Trophoblast cell (in vitro differentiated cells and primary cell): Measurements from ENCODE around the gene TBXAS1.

ENCODE experiments used
- DNase-seq, 2 donors: peaks; one replicate each; pipeline ENCODE4 v3.0.0-alpha.2; 2016
- H2AFZ ChIP-seq: 2 replicates; pipeline ENCODE4 v1.6.1; 2013; ENCODE audit warnings: low read length, moderate library complexity, mild to moderate bottlenecking; ENCODE audit not compliant: insufficient read depth, poor library complexity
- H2AK5ac ChIP-seq: 2 replicates; pipeline ENCODE4 v1.6.1; 2013; ENCODE audit warnings: mild to moderate bottlenecking, low read length
- H2BK120ac ChIP-seq: 2 replicates; pipeline ENCODE4 v1.6.1; 2013; ENCODE audit warnings: low read length, mild to moderate bottlenecking, moderate library complexity; ENCODE audit not compliant: insufficient read depth, poor library complexity
- H2BK12ac ChIP-seq: 2 replicates; pipeline ENCODE4 v1.6.1; 2013; ENCODE audit warnings: mild to moderate bottlenecking, low read length, moderate library complexity
- H2BK5ac ChIP-seq: 2 replicates; pipeline ENCODE4 v1.6.1; 2013; ENCODE audit warnings: low read length, low read depth, moderate library complexity, mild to moderate bottlenecking; ENCODE audit not compliant: poor library complexity
- H3K14ac ChIP-seq: 2 replicates; pipeline ENCODE4 v1.6.1; 2013; ENCODE audit warnings: mild to moderate bottlenecking, low read length
- H3K18ac ChIP-seq: 2 replicates; pipeline ENCODE4 v1.6.1; 2013; ENCODE audit warnings: mild to moderate bottlenecking, low read length
- H3K23ac ChIP-seq: 2 replicates; pipeline ENCODE4 v1.6.1; 2013; ENCODE audit warnings: low read length
- H3K27ac ChIP-seq: 2 replicates; pipeline ENCODE4 v1.5.1; 2013; ENCODE audit warnings: low read depth, mild to moderate bottlenecking, inconsistent platforms, low read length, moderate library complexity
- H3K27me3 ChIP-seq: 2 replicates; pipeline ENCODE4 v1.6.1; 2013; ENCODE audit warnings: inconsistent platforms, mild to moderate bottlenecking, low read length, moderate library complexity; ENCODE audit not compliant: insufficient read depth
- H3K36me3 ChIP-seq, 2 experiments: 1 replicate in 1 of 2; 2 replicates in 1 of 2; pipeline ENCODE4 v1.6.1; 2013; ENCODE audit warnings: low read length in 2 of 2, mild to moderate bottlenecking in 2 of 2, moderate library complexity in 1 of 2; ENCODE audit not compliant: insufficient read depth in 2 of 2, control insufficient read depth in 1 of 2
- H3K4ac ChIP-seq: 2 replicates; pipeline ENCODE4 v1.6.1; 2013; ENCODE audit warnings: low read depth, mild to moderate bottlenecking, low read length, moderate library complexity
- H3K4me1 ChIP-seq, 2 experiments: 1 replicate in 1 of 2; 2 replicates in 1 of 2; pipeline ENCODE4 v1.6.1; 2013; ENCODE audit warnings: low read length in 2 of 2, mild to moderate bottlenecking in 2 of 2, moderate library complexity in 1 of 2; ENCODE audit not compliant: insufficient read depth in 2 of 2, control insufficient read depth in 1 of 2
- H3K4me2 ChIP-seq: 2 replicates; pipeline ENCODE4 v1.6.1; 2013; ENCODE audit warnings: inconsistent platforms, mild to moderate bottlenecking, low read length, moderate library complexity
- H3K4me3 ChIP-seq: 2 replicates; pipeline ENCODE4 v1.5.1; 2013; ENCODE audit warnings: mild to moderate bottlenecking, low read depth, low read length, inconsistent platforms
- H3K79me1 ChIP-seq: one replicate; pipeline ENCODE4 v1.6.1; 2013; ENCODE audit warnings: low read length
- H3K79me2 ChIP-seq: 2 replicates; pipeline ENCODE4 v1.6.1; 2013; ENCODE audit warnings: low read length, mild to moderate bottlenecking; ENCODE audit not compliant: control insufficient read depth, insufficient read depth, poor library complexity
- H3K9ac ChIP-seq: 2 replicates; pipeline ENCODE4 v1.6.1; 2013; ENCODE audit warnings: mild to moderate bottlenecking, low read length
- H3K9me3 ChIP-seq: 2 replicates; pipeline ENCODE4 v1.6.1; 2013; ENCODE audit warnings: low read depth, mild to moderate bottlenecking, control low read depth, inconsistent platforms, low read length; ENCODE audit not compliant: insufficient read depth
- H4K12ac ChIP-seq: 2 replicates; pipeline ENCODE4 v1.6.1; 2013; ENCODE audit warnings: low read depth, mild to moderate bottlenecking, low read length, moderate library complexity
- H4K8ac ChIP-seq: 2 replicates; pipeline ENCODE4 v1.6.1; 2013; ENCODE audit warnings: low read depth, mild to moderate bottlenecking, low read length, moderate library complexity
- H4K91ac ChIP-seq: one replicate; pipeline ENCODE4 v1.6.1; 2013; ENCODE audit warnings: low read depth, mild to moderate bottlenecking, low read length, moderate library complexity
- WGBS: extraction: QIAGEN DNeasy Blood & Tissue Kit; methylation state at CpG from one replicate; pipeline ENCODE4 v1.1.7; 2013; ENCODE audit warnings: missing lambda C conversion rate; ENCODE audit not compliant: insufficient read length, insufficient coverage; ENCODE audit errors: extremely low coverage; 5-methylcytosine and 5-hydroxymethylcytosine counted together

Gene TBXAS1

DNA sequence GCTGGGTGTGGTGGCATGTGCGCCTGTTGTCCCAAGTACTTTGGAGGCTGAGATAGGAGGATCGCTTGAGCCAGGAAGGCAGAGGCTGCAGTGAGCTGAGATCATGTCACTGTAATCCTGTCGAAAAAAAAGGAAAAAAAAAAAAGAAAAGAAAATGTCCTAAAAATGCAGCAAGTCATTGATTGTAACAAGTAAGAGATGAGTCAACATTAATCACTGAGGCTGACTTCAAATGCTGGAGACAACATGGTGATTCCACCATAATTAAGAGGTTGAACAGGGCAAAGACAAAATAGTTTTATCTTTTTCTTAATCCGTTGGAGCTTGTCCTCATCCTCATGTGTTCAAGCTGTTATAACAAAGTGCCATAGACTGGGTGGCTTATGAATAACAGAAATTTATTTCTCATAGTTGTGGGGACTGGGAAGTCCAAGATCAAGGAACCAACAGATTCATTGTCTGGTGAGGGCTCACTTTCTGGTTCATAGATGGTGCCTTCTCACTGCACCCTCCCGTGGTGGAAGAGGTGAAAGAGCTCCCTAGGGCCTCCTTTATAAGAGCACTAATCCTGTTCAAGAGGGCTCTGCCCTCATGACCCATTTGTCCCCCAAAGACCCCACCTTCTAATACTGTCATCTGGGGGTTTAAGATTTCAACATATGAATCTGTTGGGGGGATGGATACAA, 60.3 kb downstream of the TBXAS1 start:
- H2BK5ac ChIP-seq: no peak overlapping the region
- no peak overlapping the region for H3K9ac ChIP-seq

DNA sequence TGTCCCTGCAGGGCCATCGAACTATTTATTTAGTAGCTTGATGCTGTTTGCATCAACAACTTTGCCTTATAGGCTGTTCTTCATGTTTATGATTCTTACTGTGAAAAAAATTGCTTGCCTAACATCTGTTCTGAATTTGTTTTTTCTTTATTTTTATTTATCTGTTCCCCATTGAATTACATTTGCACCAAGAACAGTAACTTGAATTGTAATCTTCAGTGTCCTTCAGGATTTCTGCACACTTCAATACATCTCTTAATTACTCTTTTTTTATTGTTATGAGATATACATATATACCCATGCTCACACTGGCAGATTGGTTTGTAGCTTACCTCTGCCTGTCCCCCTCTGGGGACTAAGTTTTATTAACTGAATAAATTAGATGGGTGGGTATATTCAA, 64.4 kb downstream of the TBXAS1 start:
- Histone ChIP-seq H2AFZ (no peak overlapping the region), H3K9ac (no peak overlapping the region), H3K23ac (no peak overlapping the region), H3K4ac (no peak overlapping the region), H3K27me3 (no peaks in the 10 kb centered on the region), H3K79me2 (no peaks in the 10 kb centered on the region), H3K14ac (no peak overlapping the region), H3K4me3 (no peak overlapping the region), H3K9me3 (peaks cover 2% of the 10 kb centered on the region), H2BK120ac (no peak overlapping the region), H3K4me2 (no peak overlapping the region), H2AK5ac (no peak overlapping the region), H4K12ac (no peak overlapping the region), H3K18ac (no peak overlapping the region), H4K8ac (no peak overlapping the region), H3K4me1 (peaks cover 0 to 2% of the 10 kb centered on the region in 2 experiments), H3K36me3 (no peaks in the 10 kb centered on the region), H2BK5ac (no peak overlapping the region), H4K91ac (no peak overlapping the region), H2BK12ac (no peak overlapping the region), H3K79me1 (no peaks in the 10 kb centered on the region), H3K27ac (no peak overlapping the region)
- no peak for DNase-seq
- no CpG with 5 or more reads among the region's 1 CpG for WGBS

More for the DNA sequence above, 60.3 kb downstream of the TBXAS1 start:
- no peak overlapping the region for H4K12ac ChIP-seq
- no peak overlapping the region for H2AK5ac ChIP-seq
- H2BK120ac ChIP-seq: no peak overlapping the region
- no peak overlapping the region for H3K14ac ChIP-seq
- no CpG with 5 or more reads among the region's 5 CpGs for WGBS
- peaks cover 2% of the 10 kb centered on the region for H3K9me3 ChIP-seq
- H3K4me2 ChIP-seq: no peak overlapping the region
- H3K79me1 ChIP-seq: no peaks in the 10 kb centered on the region
- H3K4ac ChIP-seq: no peak overlapping the region
- no peaks in the 10 kb centered on the region for H3K79me2 ChIP-seq
- no peak overlapping the region for H3K27ac ChIP-seq
- H2AFZ ChIP-seq: no peak overlapping the region
- H4K91ac ChIP-seq: no peak overlapping the region
- DNase-seq: no peak
- no peak overlapping the region for H4K8ac ChIP-seq
- no peaks in the 10 kb centered on the region for H3K4me1 ChIP-seq
- H3K36me3 ChIP-seq: no peaks in the 10 kb centered on the region
- H3K18ac ChIP-seq: no peak overlapping the region
- H3K27me3 ChIP-seq: no peaks in the 10 kb centered on the region
- no peak overlapping the region for H2BK12ac ChIP-seq
- H3K23ac ChIP-seq: no peak overlapping the region
- no peak overlapping the region for H3K4me3 ChIP-seq

DNA sequence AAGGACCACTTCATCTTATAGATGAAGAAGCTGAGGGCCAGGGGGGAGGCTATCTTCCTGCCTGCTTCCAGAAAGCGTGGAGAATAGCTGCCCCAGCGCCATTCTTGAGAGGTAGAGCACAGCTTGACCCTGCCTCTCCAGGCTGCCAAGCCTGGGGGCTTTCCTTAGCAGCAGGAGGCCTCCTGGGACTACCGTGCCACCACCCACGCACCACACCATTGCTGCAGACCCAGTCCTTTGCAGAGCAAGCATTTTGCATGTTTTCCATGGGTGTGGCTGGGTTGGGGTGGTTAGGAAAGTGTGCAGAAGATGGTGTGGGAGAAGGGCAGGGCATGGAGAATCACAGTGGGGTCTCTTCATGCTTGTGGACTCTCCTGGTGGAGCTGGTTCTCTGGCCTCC, 64.9 kb downstream of the TBXAS1 start:
- no peak overlapping the region for H3K4ac ChIP-seq
- H2BK12ac ChIP-seq: no peak overlapping the region
- H2BK5ac ChIP-seq: no peak overlapping the region
- H3K27me3 ChIP-seq: no peaks in the 10 kb centered on the region
- no peak overlapping the region for H2AK5ac ChIP-seq
- no peak overlapping the region for H3K18ac ChIP-seq
- no peaks in the 10 kb centered on the region for H3K79me2 ChIP-seq
- peaks cover 2% of the 10 kb centered on the region for H3K9me3 ChIP-seq
- H3K23ac ChIP-seq: no peak overlapping the region
- no peak for DNase-seq
- no peak overlapping the region for H4K8ac ChIP-seq
- no peaks in the 10 kb centered on the region for H3K79me1 ChIP-seq
- H3K36me3 ChIP-seq: no peaks in the 10 kb centered on the region
- no peak overlapping the region for H2AFZ ChIP-seq
- H3K4me2 ChIP-seq: no peak overlapping the region
- no peak overlapping the region for H3K4me3 ChIP-seq
- no peak overlapping the region for H3K27ac ChIP-seq
- no peak overlapping the region for H2BK120ac ChIP-seq
- H3K9ac ChIP-seq: no peak overlapping the region
- H4K12ac ChIP-seq: no peak overlapping the region
- no peak overlapping the region for H4K91ac ChIP-seq
- no CpG with 5 or more reads among the region's 4 CpGs for WGBS
- peaks cover 0 to 2% of the 10 kb centered on the region in 2 experiments for H3K4me1 ChIP-seq
- H3K14ac ChIP-seq: no peak overlapping the region

DNA sequence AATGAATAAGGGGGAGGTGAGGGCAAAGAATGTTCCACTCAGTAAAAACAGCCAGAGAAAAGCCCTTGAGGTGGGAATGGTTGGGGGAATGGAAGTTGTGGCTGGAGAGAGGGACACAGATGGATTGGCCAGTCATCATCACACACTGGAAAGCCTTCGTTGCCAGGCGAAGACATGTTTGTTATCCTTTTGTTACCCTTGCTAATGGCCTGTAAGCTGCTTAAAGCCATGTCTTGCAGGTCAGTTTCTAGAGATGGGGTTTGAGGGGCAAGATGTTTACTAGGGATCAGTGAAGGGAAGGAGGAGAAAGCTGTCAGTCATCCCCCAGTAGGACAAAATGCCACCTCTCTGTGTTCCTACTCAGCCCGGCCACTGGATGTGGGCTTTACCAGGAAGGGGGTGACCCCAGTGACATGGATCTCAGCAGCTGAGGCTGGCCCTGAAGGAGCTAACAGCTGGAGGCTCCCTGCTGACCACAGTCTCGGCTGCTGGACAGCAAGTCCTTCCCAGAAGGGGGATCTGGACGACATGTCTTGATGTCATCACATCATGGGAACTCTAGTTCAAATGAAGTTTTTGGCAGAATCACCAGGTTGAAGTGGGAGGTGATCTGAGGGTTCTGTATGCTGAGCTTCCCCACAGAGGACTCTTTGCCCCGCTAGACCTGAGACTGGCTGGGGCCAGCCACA, 66.2 kb downstream of the TBXAS1 start:
- Histone ChIP-seq H2BK120ac (no peak overlapping the region), H3K23ac (no peak overlapping the region), H3K79me2 (no peaks in the 10 kb centered on the region), H3K18ac (no peak overlapping the region), H4K91ac (no peak overlapping the region), H2BK5ac (no peak overlapping the region), H2AFZ (no peak overlapping the region), H3K27me3 (no peaks in the 10 kb centered on the region), H3K9ac (no peak overlapping the region), H3K79me1 (no peaks in the 10 kb centered on the region), H3K36me3 (no peaks in the 10 kb centered on the region), H4K8ac (no peak overlapping the region), H3K14ac (no peak overlapping the region), H2AK5ac (no peak overlapping the region), H2BK12ac (no peak overlapping the region), H3K4me3 (no peak overlapping the region), H3K4ac (no peak overlapping the region), H3K4me2 (no peak overlapping the region), H3K4me1 (peaks cover 0 to 2% of the 10 kb centered on the region in 2 experiments), H3K9me3 (peaks cover 4% of the 10 kb centered on the region), H3K27ac (no peak overlapping the region), H4K12ac (no peak overlapping the region)
- WGBS: no CpG with 5 or more reads among the region's 6 CpGs
- no peak for DNase-seq
